HG03457 (cell line): ENCODE results near the gene S100A5.
"Not testable (repeated sequence)": the region's sequence is repeated elsewhere in the genome, so short reads cannot be mapped to it uniquely, and the experiment has no call there.

Experiments
- ATAC-seq: cut with Tn5 transposase; IDR thresholded peaks from one replicate; pipeline ENCODE4 v1.9.1; 2021; ENCODE audit warnings: moderate number of reproducible peaks; ENCODE audit not compliant: unreplicated experiment

S100A5 gene, protein sequence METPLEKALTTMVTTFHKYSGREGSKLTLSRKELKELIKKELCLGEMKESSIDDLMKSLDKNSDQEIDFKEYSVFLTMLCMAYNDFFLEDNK

DNA sequence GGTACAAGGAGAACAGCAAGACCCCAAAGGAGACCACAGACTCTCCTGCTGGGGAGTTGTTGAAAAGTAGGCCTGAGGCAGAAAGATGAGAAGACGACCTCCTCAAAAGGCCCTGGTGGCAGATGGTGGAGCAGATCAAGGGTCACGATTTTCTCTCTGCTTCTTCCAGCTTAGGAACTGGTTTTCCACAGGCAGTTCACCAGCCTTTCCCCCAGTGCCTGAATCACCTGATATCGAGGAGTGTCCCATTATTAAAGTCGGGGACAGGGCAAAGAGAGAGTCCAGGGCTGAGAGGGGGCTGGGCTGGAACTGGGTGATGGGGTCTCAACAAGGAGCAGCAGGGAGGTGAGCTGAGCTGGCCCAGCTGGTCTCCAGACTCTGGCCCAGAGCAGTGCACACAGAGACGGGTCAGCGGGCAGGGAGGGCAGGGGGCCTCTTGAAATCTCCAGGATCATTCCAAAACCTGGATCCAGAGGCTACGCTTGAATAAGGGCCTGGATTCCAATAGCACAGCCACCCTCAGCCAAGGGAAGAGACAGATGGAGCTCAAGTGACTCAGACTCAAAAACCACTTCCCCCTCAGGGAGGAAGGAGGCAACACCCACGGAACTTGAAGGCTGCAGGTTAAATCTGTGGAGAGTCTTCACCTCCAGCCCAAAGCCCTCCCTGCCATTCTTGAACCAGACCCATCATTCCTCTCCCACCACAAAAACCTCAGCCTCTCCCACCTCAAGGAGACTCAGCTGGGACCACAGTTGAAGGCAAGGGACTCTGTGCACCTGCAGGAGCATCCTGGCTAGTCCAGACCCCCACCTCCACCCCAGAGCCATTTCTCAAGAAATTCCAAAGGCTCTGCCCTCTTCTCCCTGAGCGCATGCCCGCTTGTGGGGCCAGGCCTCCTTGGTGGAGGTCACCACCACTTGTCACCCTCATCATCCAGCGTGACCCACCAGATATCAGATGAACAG is at the start of gene S100A5:
Gene S100A5 (minus strand): TSS at position 541 of the 968 bp plus-strand sequence. CDS start 743 bp downstream, outside the sequence.
- ATAC-seq, result no peak

DNA sequence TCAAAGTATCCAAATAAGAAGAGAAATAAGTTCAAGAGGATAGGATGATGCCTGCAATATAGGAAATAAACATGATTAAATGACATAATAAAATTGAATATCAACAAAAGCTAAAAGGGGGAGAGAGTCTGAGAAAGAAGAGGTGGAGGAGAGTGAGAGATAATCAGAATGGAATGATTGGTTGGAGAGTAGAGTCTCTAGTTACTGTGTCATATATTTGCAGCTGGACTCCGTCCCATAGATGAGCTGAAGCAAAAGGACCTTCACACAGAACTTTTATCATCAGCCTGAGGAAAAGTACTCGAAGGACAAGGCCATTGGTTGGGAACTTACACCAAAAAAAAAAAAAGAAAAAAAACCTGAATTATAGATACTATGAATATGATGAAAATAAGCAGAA is 47.7 kb upstream of the S100A5 start:
- ATAC-seq, result no peak

DNA sequence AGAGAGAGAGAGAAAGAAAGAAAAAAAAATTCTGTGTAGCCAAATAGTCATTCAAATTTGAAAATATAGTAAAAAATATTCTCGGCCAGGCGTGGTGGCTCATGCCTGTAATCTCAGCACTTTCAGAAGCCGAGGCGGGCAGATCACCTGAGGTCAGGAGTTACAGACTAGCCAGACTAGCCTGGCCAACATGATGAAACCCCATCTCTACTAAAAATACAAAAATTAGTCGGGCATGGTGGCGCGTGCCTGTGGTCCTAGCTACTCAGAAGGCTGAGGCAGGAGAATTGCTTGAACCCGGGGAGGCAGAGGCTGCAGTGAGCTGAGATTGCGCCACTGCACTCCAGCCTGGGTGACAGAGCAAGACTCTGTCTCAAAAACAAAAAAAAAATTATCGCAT is 47.3 kb upstream of the S100A5 start:
- not testable (repeated sequence) for ATAC-seq

DNA sequence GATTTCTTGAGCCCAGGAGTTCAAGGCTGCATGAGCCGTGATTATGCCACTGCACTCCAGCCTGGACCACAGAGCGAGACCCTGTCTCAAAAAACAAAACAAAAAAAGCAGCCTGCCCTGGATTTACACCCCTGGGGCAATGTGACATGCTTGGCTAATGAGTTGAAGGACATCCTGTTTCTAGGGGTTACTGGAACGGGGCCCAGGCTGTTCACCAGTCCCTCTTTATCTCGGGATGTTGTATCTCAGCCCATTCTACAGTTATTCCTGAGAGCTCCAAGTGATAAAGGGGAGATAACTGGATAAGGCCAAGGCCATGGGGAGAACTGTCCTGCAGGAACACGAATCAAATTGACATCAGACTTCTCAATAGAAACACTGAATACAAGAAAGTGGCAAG is 46.6 kb upstream of the S100A5 start:
- ATAC-seq, result no peak

DNA sequence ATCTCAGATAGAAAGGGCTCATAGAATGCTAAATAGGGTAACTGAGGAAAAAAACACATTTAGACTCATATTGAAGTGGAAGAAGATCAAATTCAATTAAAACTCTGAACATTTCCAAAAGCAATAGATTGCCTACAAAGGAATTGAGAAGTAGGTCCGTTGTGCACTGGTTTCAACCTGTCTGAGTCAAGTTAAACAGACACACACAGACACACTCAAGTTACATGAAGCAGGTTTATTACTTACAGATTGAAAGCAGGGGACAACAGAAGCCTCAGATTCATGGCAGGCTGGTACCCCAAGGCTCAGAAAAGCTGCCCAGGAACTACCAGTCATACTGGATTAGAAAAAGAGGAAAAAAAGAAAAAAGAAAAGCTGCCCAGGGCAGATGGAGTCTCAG is 45.6 kb upstream of the S100A5 start:
- ATAC-seq, result no peak

DNA sequence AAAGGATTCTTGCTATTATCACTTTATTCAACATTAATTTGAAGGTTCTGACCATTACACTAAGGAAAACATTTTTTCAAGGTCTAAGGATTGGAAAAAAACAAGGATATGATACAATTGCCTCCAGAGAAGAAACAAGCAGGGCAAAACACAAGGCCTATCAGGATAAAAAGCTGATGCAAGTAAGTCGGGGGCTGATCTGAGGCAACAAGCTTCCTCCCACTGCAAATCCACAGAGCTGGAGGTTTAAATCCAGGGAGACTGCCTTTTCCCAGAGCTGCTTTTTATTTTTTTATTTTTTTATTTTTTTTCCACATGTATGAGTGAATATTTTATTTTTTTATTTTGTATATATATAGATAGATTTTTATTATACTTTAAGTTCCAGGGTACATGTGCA is 44.3 kb upstream of the S100A5 start:
- ATAC-seq, result no peak

DNA sequence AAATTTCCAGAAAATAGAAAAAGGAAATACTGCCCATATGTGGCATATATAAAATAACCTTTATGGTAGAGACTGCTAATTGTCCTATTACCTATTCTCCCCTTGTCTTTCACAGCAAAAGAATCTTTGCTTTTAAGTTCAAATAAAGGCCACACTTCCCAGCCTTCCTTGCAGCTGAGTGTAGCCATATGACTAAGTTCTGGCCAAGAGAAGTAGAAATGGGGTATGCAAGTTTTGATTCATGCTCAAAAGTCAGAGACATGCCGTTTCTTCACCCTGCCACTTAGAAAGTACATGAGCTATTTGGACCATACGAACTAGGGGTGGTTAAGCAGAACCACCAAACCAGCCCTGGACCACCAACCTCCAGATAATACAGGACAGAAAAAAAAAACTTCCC is 43.2 kb upstream of the S100A5 start:
- no peak for ATAC-seq

DNA sequence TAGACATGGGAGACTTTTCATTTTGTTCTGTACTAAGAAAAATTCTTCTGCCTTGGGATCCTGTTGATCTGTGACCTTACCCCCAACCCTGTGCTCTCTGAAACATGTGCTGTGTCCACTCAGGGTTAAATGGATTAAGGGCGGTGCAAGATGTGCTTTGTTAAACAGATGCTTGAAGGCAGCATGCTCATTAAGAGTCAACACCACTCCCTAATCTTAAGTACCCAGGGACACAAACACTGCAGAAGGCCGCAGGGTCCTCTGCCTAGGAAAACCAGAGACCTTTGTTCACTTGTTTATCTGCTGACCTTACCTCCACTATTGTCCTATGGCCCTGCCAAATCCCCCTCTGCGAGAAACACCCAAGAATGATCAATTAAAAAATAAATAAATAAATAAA is 42.8 kb upstream of the S100A5 start:
- not testable (repeated sequence) for ATAC-seq

DNA sequence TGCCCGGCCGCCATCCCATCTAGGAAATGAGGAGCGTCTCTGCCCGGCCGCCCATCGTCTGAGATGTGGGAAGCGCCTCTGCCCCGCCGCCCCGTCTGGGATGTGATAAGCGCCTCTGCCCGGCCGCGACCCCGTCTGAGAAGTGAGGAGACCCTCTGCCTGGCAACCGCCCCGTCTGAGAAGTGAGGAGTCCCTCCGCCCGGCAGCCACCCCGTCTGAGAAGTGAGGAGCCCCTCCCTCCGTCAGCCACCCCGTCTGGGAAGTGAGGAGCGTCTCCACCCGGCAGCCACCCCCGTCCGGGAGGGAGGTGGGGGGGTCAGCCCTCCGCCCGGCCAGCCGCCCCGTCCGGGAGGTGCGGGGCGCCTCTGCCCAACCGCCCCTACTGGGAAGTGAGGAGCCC is 42.1 kb upstream of the S100A5 start:
- not testable (repeated sequence) for ATAC-seq

DNA sequence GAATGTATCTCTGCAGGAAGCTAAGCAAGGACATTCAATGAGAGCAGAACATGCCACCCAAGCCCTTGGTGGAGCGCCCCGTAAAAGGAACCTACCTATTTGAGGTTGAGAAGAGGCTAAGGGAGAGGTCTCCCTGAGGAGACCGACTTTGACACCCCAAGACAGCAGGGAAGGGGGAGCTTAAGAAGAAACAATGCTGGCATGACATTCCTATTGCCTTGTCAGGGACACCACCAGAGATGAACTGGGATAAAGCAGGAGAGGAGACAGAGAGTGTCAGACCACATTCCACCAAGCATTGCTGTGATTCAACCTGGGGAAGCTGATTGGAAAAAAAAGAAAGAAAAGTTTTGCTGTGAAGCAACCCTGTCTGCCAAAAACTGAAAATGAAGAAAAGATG is 38.2 kb upstream of the S100A5 start:
- ATAC-seq, result no peak

DNA sequence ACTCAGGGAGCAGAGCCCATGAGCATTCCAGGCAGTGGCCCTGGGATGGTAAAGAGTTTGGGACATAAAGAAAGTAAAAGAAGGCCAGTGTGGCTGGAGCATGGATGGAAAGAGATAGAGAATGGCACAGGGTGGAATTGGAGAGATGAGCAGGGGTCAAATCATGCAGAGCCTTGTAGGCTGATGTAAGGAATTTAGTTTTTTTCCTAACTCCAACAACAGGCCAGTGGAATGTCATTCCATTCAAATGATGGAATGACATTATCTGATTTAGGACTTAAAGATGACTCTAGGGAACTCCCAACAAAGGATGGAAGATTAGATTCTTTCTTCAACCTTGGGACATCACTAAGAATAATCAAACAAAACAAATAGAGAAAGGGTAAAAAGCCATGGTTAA is 37.8 kb upstream of the S100A5 start:
- ATAC-seq, result no peak

DNA sequence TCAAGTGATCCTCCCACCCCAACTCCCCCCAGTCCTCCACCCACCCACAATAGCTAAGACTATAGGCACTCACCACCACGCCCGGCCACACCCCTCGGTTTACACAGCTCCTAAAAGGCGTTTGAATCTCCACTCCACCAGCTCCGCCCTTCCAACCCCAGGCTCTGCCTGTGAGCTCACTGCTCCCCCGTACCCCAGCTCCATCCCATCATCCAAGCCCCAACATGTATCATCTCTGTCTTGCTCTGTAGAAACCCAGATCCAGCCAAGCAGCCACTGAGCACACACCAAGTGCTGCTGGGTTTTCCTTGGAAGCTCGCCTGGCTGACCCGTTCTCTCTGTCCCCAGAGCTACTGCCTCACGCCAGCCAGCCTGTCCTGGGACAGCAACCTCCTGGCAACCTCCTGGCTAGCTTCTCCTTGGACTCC is 36.9 kb upstream of the S100A5 start:
- no peak for ATAC-seq

DNA sequence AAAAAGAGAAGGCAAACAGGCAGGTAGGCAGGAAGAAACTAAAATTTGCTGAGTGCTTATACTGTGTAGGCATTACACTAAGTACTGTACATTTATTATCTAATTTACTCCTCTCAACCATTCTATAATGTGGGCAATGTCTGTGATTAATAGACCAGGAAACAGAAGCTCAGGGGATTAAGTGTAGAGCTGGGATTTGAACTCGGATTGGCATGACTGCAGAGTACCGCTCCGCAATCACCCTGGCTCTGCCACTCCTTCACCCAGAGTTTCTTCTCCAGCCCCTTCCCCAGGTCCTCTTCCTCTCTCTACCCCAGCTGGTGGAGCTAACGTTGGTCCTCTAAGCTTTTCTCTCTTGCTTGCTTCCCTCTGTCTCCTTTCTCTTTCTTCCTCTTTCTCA is 36.4 kb upstream of the S100A5 start:
- ATAC-seq, result no peak

DNA sequence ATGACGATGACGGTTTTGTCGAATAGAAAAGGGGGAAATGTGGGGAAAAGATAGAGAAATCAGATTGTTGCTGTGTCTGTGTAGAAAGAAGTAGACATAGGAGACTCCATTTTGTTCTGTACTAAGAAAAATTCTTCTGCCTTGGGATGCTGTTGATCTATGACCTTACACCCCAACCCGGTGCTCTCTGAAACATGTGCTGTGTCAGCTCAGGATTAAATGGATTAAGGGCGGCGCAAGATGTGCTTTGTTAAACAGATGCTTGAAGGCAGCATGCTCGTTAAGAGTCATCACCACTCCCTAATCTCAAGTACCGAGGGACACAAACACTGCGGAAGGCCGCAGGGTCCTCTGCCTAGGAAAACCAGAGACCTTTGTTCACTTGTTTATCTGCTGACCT is 34.8 kb upstream of the S100A5 start:
- ATAC-seq, result not testable (repeated sequence)

DNA sequence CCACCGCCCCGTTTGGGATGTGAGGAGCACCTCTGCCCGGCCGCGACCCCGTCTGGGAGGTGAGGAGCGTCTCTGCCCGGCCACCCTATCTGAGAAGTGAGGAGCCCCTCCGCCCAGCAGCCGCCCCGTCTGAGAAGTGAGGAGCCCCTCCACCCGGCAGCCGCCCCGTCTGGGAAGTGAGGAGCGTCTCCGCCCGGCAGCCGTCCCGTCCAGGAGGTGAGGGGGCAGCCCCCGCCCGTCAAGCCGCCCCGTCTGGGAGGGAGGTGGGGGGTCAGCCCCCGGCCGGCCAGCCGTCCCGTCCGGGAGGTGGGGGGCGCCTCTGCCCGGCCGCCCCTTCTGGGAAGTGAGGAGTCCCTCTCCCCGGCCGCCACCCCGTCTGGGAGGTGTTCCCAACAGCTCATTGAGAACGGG is 34.4 kb upstream of the S100A5 start:
- ATAC-seq, result not testable (repeated sequence)

DNA sequence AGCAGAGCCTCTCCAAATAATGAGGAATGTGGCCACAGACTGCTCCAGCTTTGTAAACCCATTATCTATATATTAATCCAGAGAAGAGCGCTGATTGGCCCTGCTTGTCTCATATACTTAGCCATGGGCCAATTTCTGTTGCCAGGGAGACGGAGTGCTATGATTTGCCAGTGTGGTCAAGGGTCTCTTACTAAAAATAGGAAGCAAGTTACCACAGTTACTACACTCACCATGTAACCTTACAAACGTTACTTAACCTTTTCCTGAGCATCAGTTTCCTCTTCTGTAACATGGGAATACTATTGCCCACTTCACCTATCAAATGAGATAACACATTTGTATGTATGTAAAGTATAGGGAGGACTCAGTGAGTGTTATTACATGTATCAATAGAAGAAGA is 32.6 kb upstream of the S100A5 start:
- ATAC-seq, result no peak

DNA sequence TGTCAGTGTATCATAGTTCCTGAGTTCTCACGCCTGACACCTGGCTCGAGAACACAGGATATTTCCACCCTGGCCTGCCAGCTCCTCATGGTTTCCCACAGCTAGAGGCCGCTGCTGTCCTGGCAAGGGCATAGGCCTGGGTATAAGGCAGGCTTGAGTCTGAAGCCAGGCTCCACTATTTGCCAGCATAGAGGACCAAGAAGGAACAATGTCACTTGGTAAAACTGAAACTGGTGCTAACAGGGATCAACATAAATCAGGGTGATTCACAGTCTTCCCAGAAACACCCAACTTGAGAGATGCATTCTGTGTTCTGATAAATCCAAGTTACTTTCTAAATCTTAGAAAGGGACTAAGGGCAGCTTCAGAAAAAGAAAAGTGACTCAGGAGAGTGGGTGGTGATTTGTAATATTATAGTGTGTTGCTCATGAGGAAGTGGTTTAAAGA is 31.9 kb upstream of the S100A5 start:
- no peak for ATAC-seq

DNA sequence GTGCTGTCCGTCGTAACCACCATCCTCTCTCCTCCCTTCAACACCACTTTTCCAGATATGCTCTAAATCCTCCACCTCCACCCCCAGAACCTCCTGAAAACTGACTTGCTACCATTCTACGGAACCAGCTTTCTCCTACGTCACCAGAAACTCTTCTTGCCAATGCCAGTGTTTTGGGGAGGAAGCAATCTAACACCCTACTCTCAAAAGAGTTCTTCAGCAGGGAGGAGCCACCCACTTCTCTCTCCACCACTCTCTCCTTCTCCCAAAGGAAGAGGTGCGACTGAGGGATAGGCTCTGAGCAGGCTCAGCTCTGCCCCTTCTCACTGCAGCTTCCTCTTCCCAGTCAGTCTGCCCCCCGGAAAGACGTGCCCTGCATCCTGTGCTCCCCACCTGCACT is 31.0 kb upstream of the S100A5 start:
- no peak for ATAC-seq

DNA sequence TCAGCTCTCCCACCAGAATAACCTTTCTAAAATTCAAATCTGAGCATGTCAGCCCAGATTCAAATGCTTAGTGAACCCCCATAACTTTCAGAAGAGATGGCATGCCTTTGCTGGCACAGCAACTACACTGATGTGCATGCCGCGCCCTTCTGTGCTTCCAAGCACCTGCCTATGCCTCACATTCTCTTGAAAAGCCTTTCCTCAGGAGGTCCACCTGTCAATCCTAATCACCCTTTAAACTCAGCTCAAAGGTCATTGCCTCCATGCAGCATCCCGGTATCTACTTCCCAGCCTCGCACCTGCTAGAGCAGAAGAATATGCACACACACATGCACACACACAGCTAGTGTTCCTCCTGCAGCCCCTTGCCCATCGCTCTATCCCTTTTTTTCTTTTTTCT is 30.1 kb upstream of the S100A5 start:
- ATAC-seq, result no peak

DNA sequence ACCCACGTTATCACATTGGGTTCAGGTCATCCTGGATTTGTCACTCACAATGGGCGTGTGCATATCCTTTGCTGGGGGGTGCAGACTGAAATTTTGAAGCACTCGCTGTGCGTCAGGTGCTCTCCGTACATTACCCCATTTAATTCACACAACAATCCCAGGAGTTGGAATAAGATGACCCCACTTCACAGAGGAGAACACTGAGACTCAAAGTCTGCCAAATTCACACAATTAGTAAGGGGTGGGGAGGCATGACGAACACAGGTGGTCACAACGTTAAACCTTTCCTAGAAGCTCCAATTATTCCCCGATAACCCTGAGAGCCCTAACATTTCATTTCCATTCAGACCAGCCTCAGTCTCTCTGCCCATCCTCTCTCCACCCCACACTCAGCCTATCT is 28.7 kb upstream of the S100A5 start:
- no peak for ATAC-seq

DNA sequence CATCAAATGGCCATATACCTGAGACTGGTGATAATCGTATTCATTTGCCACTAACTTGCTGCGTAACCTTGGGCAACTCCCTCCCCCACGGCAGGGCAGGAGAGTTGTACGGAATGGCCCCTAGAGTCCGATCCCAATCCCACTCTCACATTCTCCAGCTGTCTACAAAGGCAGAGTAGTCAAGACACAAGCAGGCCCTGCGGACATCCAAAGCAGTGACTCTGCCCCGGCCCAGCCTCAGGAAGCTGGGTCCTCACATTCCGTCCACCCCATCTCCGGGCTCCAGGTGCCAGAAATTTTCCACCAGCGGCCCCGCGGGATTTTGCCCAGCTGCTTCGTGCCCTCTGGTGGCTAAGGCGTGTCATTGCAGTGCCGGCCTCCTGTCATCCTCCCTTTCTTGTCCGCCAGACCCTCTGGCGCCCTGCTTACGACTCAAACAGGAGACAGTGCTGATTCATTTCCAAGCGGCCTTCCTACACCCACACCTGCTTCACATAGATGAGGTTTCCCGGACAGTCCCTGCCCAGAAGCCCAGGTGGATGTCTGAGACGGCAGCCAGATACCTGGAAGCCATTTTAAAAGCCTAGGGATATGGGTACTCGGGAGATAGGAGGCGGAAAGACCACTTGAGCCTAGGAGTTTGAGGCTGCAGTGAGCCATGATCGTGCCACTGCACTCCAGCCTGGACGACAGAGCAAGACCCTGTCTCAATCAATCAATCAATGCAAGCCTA is 27.8 kb upstream of the S100A5 start:
- no peak for ATAC-seq
